HUES64 (cell line): Measurements from ENCODE around the gene SGPP2. TPM values are rescaled to one million over a fixed set of nuclear protein-coding genes. Genes with fewer than 3 reads are reported as not detected.

Experiments used
- H3K27ac ChIP-seq: 2 replicates; pipeline ENCODE4 v1.7.0; 2013; ENCODE audit warnings: low read depth, low read length, inconsistent platforms
- H3K27me3 ChIP-seq: 2 replicates; pipeline ENCODE4 v1.6.1; 2013; ENCODE audit warnings: mild to moderate bottlenecking, low read length; ENCODE audit not compliant: insufficient read depth
- H3K36me3 ChIP-seq: 2 replicates; pipeline ENCODE4 v1.6.1; 2013; ENCODE audit warnings: mild to moderate bottlenecking, low read length; ENCODE audit not compliant: insufficient read depth
- H3K4me1 ChIP-seq: 2 replicates; pipeline ENCODE4 v1.6.1; 2013; ENCODE audit warnings: mild to moderate bottlenecking, low read length, moderate library complexity; ENCODE audit not compliant: insufficient read depth
- H3K4me3 ChIP-seq: 2 replicates; pipeline ENCODE4 v1.5.1; 2013; ENCODE audit warnings: mild to moderate bottlenecking, low read length, moderate library complexity
- H3K9ac ChIP-seq: 2 replicates; pipeline ENCODE4 v1.6.1; 2013; ENCODE audit warnings: mild to moderate bottlenecking, low read depth, low read length
- H3K9me3 ChIP-seq: 2 replicates; pipeline ENCODE4 v1.6.1; 2013; ENCODE audit warnings: low read depth, low read length; ENCODE audit not compliant: insufficient read depth
- WGBS: fragments of 150-250, 120-280 bp; methylation state at CpG from one replicate; pipeline ENCODE4 v1.1.7; 2013; ENCODE audit warnings: missing lambda C conversion rate; 5-methylcytosine and 5-hydroxymethylcytosine counted together
- polyA plus RNA-seq, 2 experiments: library from polyadenylated mRNA; stranded (reverse); fragments of 50-300 nt; gene quantifications; one replicate each; pipeline ENCODE4 v1.2.3, GENCODE V29; 2013

SGPP2 gene, protein sequence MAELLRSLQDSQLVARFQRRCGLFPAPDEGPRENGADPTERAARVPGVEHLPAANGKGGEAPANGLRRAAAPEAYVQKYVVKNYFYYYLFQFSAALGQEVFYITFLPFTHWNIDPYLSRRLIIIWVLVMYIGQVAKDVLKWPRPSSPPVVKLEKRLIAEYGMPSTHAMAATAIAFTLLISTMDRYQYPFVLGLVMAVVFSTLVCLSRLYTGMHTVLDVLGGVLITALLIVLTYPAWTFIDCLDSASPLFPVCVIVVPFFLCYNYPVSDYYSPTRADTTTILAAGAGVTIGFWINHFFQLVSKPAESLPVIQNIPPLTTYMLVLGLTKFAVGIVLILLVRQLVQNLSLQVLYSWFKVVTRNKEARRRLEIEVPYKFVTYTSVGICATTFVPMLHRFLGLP
- polyA plus RNA-seq (2013, experiment 1 of 2), result 0.15 TPM
- polyA plus RNA-seq (2013, experiment 2 of 2), result 0.13 TPM

DNA sequence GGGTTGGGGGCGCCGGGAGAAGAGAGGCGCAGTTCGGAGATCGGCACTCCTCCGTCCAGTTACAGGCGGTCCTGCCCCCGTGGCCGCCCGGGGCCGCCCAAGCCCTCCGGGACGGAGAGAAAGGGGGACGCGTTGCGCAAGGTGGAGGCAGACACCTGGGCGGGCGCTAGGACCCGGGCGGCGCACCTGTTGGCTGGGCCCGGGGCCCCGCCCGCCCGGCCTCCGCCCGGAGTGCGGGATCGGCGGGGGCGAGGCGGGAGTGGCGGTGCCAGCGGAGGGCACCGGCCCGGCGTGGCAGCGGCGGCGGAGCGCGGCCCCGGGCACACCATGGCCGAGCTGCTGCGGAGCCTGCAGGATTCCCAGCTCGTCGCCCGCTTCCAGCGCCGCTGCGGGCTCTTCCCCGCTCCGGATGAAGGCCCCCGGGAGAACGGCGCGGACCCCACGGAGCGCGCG is at the start of gene SGPP2:
Gene SGPP2, plus strand, starts transcription at position 268 of the 453 bp plus-strand sequence. Its CDS starts 60 bp downstream, at position 328.
- Histone ChIP-seq H3K4me1 (peaks cover 5% of the 10 kb centered on the region), H3K9ac (no peak within 1 kb of the TSS), H3K27ac (no peak within 1 kb of the TSS), H3K9me3 (no peaks in the 10 kb centered on the region), H3K36me3 (no peaks in the 10 kb centered on the region), H3K27me3 (peaks cover 97% of the 10 kb centered on the region), H3K4me3 (peak within 1 kb of the TSS; percentile 51)
- WGBS, result under 1% methylated on average over 61 of the region's 61 CpGs

DNA sequence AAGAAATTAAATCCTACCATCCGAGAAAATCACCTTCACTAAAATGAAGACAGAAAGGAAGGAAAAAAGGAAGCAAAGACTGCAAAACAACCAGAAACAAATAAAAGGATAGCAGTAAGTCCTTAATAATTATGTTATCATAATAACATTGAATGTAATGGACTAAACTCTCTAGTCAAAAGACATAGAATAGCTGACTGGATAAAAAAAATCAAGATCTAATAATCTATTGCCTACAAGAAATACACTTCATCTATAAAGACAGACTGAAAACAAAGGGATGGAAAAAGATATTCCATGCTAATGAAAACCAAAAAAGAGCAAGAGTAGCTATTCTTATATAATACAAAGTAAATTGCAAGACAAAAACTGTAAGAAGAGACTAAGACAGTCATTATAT is 48.5 kb upstream of the SGPP2 start:
- Histone ChIP-seq H3K27me3 (no peaks in the 10 kb centered on the region), H3K9me3 (no peaks in the 10 kb centered on the region), H3K9ac (no peak overlapping the region), H3K4me3 (no peak overlapping the region), H3K4me1 (no peaks in the 10 kb centered on the region), H3K27ac (no peak overlapping the region), H3K36me3 (no peaks in the 10 kb centered on the region)
- WGBS, result no CpG with 5 or more reads among the region's 1 CpG

DNA sequence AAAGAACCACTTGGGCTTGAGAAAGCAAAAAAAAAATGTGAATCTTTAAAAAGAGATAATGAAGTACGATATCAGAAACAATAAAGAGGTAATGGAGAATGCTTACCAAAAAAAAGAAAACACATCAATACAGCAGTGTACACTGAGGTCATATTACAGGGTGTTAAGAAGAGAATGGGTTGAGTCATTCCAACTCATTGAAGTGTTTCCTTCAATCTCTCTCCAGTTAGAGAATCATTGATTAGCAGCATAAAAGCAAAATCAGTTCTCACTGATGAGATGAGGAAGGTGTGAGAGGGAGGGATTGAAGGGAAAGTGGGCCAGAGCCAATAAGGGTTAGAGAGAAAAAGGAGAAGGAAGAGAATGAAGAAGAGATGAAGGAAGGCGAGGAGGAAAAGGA is 43.9 kb upstream of the SGPP2 start:
- Histone ChIP-seq H3K4me3 (no peak overlapping the region), H3K4me1 (no peaks in the 10 kb centered on the region), H3K36me3 (no peaks in the 10 kb centered on the region), H3K9ac (no peak overlapping the region), H3K27ac (no peak overlapping the region), H3K27me3 (no peaks in the 10 kb centered on the region), H3K9me3 (no peaks in the 10 kb centered on the region)
- 92% methylated on average over 2 of the region's 2 CpGs for WGBS

DNA sequence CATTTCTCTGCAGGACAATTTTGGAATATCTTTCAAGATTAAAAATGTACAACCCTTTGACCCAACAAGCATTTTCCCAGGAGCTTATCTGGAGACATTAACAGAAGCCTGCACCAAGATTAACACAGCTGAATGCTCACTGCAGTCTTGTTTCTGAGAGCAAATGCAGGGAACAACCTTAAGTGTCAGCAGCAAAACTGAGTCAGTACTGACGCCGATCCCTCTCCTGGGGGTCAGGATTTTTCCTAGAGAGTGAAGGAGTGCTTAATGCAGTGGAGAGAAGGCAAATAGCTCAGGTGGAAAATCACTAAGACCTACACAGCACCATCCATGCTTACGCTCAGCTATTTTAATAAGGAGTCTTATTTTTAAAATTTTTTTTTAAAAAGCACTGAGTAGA is 42.8 kb upstream of the SGPP2 start:
- no peaks in the 10 kb centered on the region for H3K9me3 ChIP-seq

DNA sequence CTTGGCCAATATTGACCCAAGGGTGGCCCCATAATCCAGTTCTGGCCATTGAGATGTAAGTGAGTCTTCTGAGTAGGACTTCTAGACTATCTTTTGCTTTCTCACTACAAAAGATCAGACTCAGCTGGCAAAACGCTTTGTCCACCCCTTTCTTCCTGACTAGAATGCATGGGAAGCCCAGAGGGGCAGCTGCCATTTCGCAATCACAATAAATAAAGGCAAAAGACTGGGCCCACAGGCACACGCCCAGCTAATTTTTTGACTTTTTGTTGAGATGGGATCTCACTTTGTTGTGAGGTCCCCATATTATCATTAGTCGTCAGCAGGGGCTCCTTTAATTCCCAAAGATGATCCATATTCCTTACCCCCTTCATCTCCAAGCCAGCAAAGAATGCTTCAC is 41.1 kb upstream of the SGPP2 start:
- Histone ChIP-seq H3K4me3 (no peak overlapping the region), H3K9me3 (no peaks in the 10 kb centered on the region)
- 89% methylated on average over 4 of the region's 4 CpGs for WGBS

More for the DNA sequence above, 42.8 kb upstream of the SGPP2 start:
- no peak overlapping the region for H3K4me3 ChIP-seq
- no peaks in the 10 kb centered on the region for H3K36me3 ChIP-seq
- 71% methylated on average over 2 of the region's 3 CpGs for WGBS
- no peak overlapping the region for H3K27ac ChIP-seq
- H3K9ac ChIP-seq, result no peak overlapping the region
- H3K27me3 ChIP-seq, result no peaks in the 10 kb centered on the region
- H3K4me1 ChIP-seq, result no peaks in the 10 kb centered on the region

DNA sequence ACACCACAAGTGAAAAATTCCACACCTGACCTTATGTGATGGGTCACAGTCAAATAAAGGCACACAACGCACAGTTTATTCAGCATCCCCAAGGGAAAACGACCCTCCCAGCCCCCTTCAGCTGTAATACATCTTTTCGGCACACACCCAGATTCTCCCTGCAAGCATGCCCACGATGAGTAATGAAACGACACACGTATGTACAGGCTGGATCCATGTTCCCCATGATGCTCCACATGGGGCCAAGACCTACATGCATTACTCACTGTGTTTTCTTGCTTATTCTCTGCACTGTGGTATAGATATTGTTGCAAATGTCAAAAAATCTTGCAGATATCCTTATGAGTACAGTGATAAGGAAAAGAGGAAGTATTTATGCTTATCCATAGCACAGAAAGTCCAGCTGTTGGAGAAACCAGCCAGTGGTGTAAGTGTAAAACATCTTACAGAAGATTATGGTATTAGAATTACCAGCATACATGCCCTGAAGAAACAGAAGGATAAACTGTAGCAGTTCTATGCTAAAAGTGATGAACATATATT is 32.5 kb upstream of the SGPP2 start:
- Histone ChIP-seq H3K4me3 (no peak overlapping the region), H3K9me3 (no peaks in the 10 kb centered on the region), H3K27ac (no peak overlapping the region), H3K36me3 (no peaks in the 10 kb centered on the region), H3K4me1 (peaks cover 20% of the 10 kb centered on the region), H3K27me3 (no peaks in the 10 kb centered on the region), H3K9ac (no peak overlapping the region)
- WGBS, result 90% methylated on average over 6 of the region's 6 CpGs

More for the DNA sequence above, 41.1 kb upstream of the SGPP2 start:
- Histone ChIP-seq H3K9ac (no peak overlapping the region), H3K4me1 (no peaks in the 10 kb centered on the region), H3K27ac (no peak overlapping the region), H3K36me3 (no peaks in the 10 kb centered on the region), H3K27me3 (no peaks in the 10 kb centered on the region)

DNA sequence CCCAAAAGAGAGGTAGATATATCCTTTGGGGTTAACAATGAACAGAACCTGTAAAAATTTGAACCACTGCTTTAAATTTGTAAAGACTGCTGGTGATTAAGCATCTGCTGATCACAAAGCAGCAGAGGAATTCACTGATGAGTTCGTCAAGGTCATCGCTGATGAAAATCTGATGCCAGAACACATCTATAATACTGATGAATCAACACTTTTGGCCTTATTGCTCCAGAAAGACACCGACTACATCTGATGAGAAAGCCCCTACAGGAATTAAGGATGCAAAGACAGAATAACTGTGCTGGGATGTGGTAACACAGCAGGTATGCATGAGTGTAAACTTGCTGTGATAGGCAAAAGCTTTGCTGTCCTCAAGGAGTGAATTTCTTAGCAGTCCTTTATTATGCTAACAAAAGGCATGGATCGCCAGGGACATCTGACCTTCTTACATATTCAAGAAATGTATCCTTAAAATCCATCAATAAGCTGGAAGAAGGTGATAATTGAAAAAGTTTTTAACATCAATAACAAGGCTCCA is 30.5 kb upstream of the SGPP2 start:
- Histone ChIP-seq H3K27me3 (no peaks in the 10 kb centered on the region), H3K4me1 (peaks cover 20% of the 10 kb centered on the region), H3K27ac (no peak overlapping the region), H3K4me3 (no peak overlapping the region), H3K36me3 (no peaks in the 10 kb centered on the region), H3K9ac (no peak overlapping the region), H3K9me3 (no peaks in the 10 kb centered on the region)
- WGBS, result 29% methylated on average over 4 of the region's 4 CpGs

DNA sequence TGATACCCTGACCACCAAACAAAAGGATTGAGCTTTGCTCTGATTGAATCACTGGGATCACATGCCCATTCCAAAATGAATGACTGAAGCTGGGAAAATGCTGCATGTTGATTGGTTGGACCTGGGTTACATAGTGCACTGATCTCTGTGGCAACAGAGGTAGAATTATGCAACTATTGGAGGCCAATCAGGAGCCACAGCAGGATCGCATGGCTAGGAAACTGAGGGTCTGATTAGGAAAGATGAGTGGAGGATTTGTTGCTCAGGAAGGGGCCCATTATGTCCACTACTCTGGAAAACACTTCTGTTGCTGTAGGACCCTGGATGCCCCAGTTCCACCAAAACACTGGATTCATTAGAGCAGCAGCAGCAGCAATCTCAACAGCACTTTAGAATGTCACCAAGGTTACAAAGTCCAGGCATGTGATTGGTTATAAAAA is 25.9 kb upstream of the SGPP2 start:
- Histone ChIP-seq H3K27ac (no peak overlapping the region), H3K4me1 (peaks cover 12% of the 10 kb centered on the region), H3K4me3 (no peak overlapping the region), H3K9ac (no peak overlapping the region), H3K27me3 (no peaks in the 10 kb centered on the region), H3K9me3 (no peaks in the 10 kb centered on the region), H3K36me3 (no peaks in the 10 kb centered on the region)
- 85% methylated on average over 1 of the region's 1 CpG for WGBS

DNA sequence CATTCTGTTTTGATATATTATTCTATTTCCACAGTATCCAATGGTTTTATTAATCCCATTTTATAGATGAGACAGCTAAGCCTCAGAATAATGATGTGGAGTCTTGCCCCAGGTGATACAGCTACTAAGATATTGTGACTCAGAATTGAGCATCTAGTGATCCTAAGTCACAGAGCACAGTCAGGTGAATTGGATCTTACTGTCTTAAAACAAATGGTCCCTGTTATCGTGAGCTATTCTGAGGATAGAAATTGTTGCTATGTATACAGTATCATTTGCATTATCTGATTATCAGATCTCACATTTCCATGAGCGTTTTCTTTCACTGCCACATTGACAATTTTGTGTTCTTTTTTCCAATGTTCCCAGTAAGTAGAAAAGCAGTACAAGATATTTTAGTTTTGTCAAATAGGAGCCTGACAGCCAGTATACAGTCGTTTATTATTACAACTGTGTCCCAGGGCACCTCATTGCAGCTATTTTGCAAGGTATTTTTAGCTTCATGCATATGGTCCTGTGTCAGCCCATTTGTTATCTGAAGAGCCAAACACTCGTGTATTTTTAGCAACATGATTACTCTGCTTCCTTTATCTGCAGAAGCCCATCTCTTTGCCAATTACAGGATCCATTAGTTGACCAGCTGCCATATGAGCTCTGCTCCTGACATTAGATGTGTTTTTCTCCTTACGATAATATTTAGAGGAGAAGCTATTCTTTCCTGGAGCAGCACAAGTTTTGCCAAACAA is 25.1 kb upstream of the SGPP2 start:
- Histone ChIP-seq H3K4me3 (no peak overlapping the region), H3K27me3 (no peaks in the 10 kb centered on the region), H3K9ac (no peak overlapping the region), H3K4me1 (peaks cover 5% of the 10 kb centered on the region; the same call in 1 of the 2 replicates), H3K9me3 (no peaks in the 10 kb centered on the region), H3K27ac (no peak overlapping the region), H3K36me3 (no peaks in the 10 kb centered on the region)
- WGBS, result 88% methylated on average over 5 of the region's 5 CpGs

DNA sequence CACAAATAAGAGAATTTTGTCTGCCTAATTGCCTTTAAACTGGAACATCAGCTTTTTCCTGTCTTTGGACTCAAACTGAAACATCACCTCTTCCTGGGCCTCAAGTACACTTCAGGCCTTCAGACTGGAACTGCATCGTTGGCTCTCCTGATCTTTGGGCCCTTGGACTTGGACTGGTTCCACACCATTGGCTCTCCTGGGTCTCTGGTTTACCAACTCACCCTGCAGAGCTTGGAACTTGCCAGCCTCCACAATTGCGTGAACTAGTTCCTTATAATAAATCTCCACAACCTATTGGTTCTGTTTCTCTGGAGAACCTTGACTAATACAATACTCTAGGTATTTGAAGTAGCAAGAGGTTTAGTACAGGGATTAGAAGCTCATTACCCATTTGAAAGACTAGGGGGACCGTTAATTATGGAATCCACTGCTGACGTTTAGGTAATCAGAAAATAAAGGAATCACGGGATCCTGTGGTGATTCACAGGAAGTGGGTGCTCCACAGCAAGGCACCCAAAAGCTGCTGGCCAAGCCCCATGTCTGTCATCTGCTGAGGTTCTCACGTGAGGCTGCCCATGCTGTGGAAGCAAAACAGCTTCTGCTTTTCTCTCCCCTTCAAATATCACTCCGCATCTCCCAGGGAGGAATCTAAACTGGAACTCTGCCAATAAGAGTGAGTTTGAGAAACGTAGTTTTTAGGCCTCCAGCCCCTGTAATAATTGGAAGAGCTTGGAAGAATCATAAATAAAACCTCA is 20.0 kb upstream of the SGPP2 start:
- Histone ChIP-seq H3K27me3 (no peaks in the 10 kb centered on the region), H3K9me3 (no peaks in the 10 kb centered on the region), H3K36me3 (no peaks in the 10 kb centered on the region), H3K4me3 (no peak overlapping the region), H3K27ac (no peak overlapping the region), H3K9ac (no peak overlapping the region), H3K4me1 (no peaks in the 10 kb centered on the region)
- WGBS, result 91% methylated on average over 7 of the region's 8 CpGs
